Measurements from ENCODE around the gene TECTA. TPM values are rescaled to one million over a fixed set of nuclear protein-coding genes. Genes with fewer than 3 reads are reported as not detected.

TECTA gene
- total and polyA plus RNA-seq, 2 experiments from 2014 or later, result 0.17 to 0.50 TPM

DNA sequence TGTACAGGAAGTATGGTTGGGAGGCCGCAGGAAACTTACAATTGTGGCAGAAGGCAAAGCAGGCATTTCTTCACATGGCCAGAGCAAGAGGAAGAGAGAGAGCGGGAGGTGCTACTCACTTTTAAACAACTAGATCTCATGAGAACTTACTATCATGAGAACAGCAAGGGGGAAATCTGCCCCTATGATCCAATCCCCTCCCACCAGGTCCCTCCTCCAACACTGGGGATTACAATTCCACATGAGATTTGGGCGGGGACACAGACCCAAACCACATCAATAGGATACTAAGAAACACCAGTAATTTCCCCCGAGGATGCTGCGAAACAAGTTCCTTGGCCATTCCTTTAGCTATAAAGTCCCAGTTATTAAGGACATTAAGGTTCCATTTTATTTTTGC, 97.4 kb downstream of the TECTA start:
- Histone ChIP-seq H3K27me3 (no peaks in the 10 kb centered on the region), H3K36me3 (replicated peaks; ENCODE audit: insufficient read depth, low read depth) (no peaks in the 10 kb centered on the region), H3K4me2 (no peak overlapping the region), H3K79me2 (no peaks in the 10 kb centered on the region), H3K27ac (no peak overlapping the region), H3K4me3 (no peak overlapping the region), H4K20me1 (ENCODE audit: insufficient read depth, poor library complexity, severe bottlenecking) (no peaks in the 10 kb centered on the region), H3K4me1 (ENCODE audit: insufficient read depth) (peaks cover 5% of the 10 kb centered on the region), H3K9me3 (ENCODE audit: low read depth) (no peaks in the 10 kb centered on the region), H3K9me2 (replicated peaks; ENCODE audit: insufficient read depth) (no peaks in the 10 kb centered on the region), H2AFZ (no peak overlapping the region)
- no peak for TF ChIP-seq EZH2 (IDR thresholded peaks at IDR 0.05; ENCODE audit: borderline replicate concordance)
- TF ChIP-seq EZH2phosphoT487 (IDR thresholded peaks at IDR 0.05; ENCODE audit: low read depth, severe bottlenecking, unreplicated experiment), result no peak
- TF ChIP-seq CTCF (IDR thresholded peaks at IDR 0.05; ENCODE audit: poor library complexity), result no peak
- 85% methylated on average over 5 of the region's 5 CpGs for WGBS (ENCODE audit: low lambda C conversion rate, missing lambda C conversion rate)
- DNase-seq (ENCODE audit: low spot score), result no peak

DNA sequence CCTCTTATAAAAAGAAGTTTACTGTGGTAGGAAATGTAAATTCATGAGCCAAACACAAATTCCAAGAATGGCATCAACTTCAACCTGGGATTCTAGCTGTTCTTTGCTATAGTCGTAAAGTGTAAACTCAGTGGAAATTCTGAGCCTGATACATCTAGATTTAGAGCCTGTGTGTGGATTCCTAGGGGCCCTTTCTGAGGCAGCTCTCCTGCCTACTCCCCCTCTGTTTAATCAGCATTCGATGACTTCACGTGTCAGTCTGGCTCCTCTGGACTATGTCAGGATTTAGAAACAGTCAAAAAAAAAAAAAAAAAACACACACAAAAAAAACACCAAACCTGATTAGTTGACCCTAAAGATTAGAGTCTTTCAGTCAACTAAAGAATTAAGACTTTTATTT, 98.5 kb downstream of the TECTA start:
- Histone ChIP-seq H3K27me3 (no peaks in the 10 kb centered on the region), H3K4me1 (ENCODE audit: insufficient read depth) (peaks cover 5% of the 10 kb centered on the region), H3K4me2 (peak overlapping the region; percentile 18), H3K9me2 (replicated peaks; ENCODE audit: insufficient read depth) (no peaks in the 10 kb centered on the region), H2AFZ (no peak overlapping the region), H4K20me1 (ENCODE audit: insufficient read depth, poor library complexity, severe bottlenecking) (no peaks in the 10 kb centered on the region), H3K36me3 (replicated peaks; ENCODE audit: insufficient read depth, low read depth) (no peaks in the 10 kb centered on the region), H3K9me3 (ENCODE audit: low read depth) (no peaks in the 10 kb centered on the region), H3K79me2 (no peaks in the 10 kb centered on the region), H3K27ac (peak overlapping the region; percentile 43), H3K4me3 (no peak overlapping the region)
- DNase-seq (ENCODE audit: low spot score), result peak; percentile 70
- TF ChIP-seq CTCF (IDR thresholded peaks at IDR 0.05; ENCODE audit: poor library complexity) (no peak), EZH2 (IDR thresholded peaks at IDR 0.05; ENCODE audit: borderline replicate concordance) (no peak), EZH2phosphoT487 (IDR thresholded peaks at IDR 0.05; ENCODE audit: low read depth, severe bottlenecking, unreplicated experiment) (no peak)
- WGBS (ENCODE audit: low lambda C conversion rate, missing lambda C conversion rate), result 13% methylated on average over 3 of the region's 3 CpGs

DNA sequence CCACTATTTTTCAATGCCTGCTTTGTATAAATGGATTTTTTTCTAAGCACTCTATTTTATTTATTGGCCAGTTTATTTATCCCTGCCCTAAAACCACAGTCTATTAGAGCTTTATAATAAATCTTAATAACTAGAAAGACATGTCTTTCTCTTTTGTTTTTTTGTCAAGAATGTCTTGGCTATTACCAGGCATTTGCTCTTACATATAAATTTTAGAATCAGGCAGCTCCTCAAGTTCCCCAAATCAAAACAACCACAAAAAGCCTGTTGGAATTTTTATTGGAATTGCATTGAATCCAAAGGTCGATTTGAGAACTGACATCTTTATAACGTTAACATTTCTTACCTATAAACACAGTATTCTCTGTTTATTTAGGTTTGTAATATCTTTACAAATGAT, 105.8 kb downstream of the TECTA start:
- no peak overlapping the region for H3K4me3 ChIP-seq
- H3K27me3 ChIP-seq, result no peaks in the 10 kb centered on the region
- no peaks in the 10 kb centered on the region for H3K79me2 ChIP-seq
- no peaks in the 10 kb centered on the region for H3K4me1 ChIP-seq (ENCODE audit: insufficient read depth)
- H3K9me2 ChIP-seq (replicated peaks; ENCODE audit: insufficient read depth), result no peaks in the 10 kb centered on the region
- H3K9me3 ChIP-seq (ENCODE audit: low read depth), result no peaks in the 10 kb centered on the region
- TF ChIP-seq EZH2 (IDR thresholded peaks at IDR 0.05; ENCODE audit: borderline replicate concordance) (no peak), CTCF (IDR thresholded peaks at IDR 0.05; ENCODE audit: poor library complexity) (no peak), EZH2phosphoT487 (IDR thresholded peaks at IDR 0.05; ENCODE audit: low read depth, severe bottlenecking, unreplicated experiment) (peak; percentile 65)
- peak overlapping the region; percentile 4 for H3K4me2 ChIP-seq
- H2AFZ ChIP-seq, result no peak overlapping the region
- no peak overlapping the region for H3K27ac ChIP-seq
- no peaks in the 10 kb centered on the region for H4K20me1 ChIP-seq (ENCODE audit: insufficient read depth, poor library complexity, severe bottlenecking)
- DNase-seq (ENCODE audit: low spot score), result no peak
- no peaks in the 10 kb centered on the region for H3K36me3 ChIP-seq (replicated peaks; ENCODE audit: insufficient read depth, low read depth)
- WGBS (ENCODE audit: low lambda C conversion rate, missing lambda C conversion rate), result 36% methylated on average over 2 of the region's 2 CpGs
